ENCODE results near the gene RNF149. TPM values are rescaled to one million over a fixed set of nuclear protein-coding genes. Genes with fewer than 3 reads are reported as not detected.

RNF149 gene
- total RNA-seq, 1 donor, result 73.1 TPM

DNA sequence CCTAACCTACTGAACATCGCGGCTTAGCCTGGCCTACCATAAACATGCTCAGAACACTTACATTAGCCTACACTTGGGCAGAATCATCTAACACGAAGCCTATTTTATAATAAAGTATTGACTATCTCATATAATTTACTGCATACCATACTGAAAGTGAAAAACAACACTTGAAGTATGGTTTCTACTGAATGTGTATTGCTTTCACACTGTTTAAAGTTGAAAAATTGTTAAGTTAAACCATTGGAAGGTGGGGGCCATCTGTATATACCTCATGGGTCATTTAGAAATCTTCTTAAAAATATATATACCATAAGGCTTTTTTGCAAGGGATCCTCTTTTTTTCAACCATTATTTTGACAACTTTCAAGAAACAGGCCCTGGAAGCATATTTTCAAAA, 16.5 kb downstream of the RNF149 start:
- Histone ChIP-seq H3K4me2 (ENCODE audit: insufficient read depth, low read length) (no peak overlapping the region), H3K4me1 (ENCODE audit: insufficient read depth, low read length) (peaks cover 13% of the 10 kb centered on the region), H3K79me2 (ENCODE audit: insufficient read depth, low read length) (peaks cover 37% of the 10 kb centered on the region), H4K20me1 (ENCODE audit: insufficient read depth, low read length) (peaks cover 18% of the 10 kb centered on the region), H3K27ac (ENCODE audit: low read depth, low read length) (no peak overlapping the region), H3K27me3 (ENCODE audit: insufficient read depth, low read length) (no peaks in the 10 kb centered on the region), H2AFZ (ENCODE audit: low read length) (no peak overlapping the region), H3K4me3 (ENCODE audit: insufficient read depth, low read length) (no peak overlapping the region), H3K36me3 (ENCODE audit: insufficient read depth, low read length) (peaks cover 28% of the 10 kb centered on the region), H3K9me3 (ENCODE audit: low read depth, low read length) (no peaks in the 10 kb centered on the region)
- no peak for DNase-seq (ENCODE audit: insufficient read length, low spot score, missing footprints)
- no peak for TF ChIP-seq CTCF (IDR thresholded peaks at IDR 0.05; ENCODE audit: extremely low read depth, low read depth, low read length)

- no peak overlapping the region for H3K4me2 ChIP-seq (ENCODE audit: insufficient read depth, low read length)
- no peak overlapping the region for H2AFZ ChIP-seq (ENCODE audit: low read length)
- H3K36me3 ChIP-seq (ENCODE audit: insufficient read depth, low read length), result peaks cover 38% of the 10 kb centered on the region
- peaks cover 10% of the 10 kb centered on the region for H4K20me1 ChIP-seq (ENCODE audit: insufficient read depth, low read length)
- no peaks in the 10 kb centered on the region for H3K27me3 ChIP-seq (ENCODE audit: insufficient read depth, low read length)
- H3K79me2 ChIP-seq (ENCODE audit: insufficient read depth, low read length), result peaks cover 27% of the 10 kb centered on the region
- no peaks in the 10 kb centered on the region for H3K9me3 ChIP-seq (ENCODE audit: low read depth, low read length)
- TF ChIP-seq CTCF (IDR thresholded peaks at IDR 0.05; ENCODE audit: extremely low read depth, low read depth, low read length), result no peak
- no peak overlapping the region for H3K27ac ChIP-seq (ENCODE audit: low read depth, low read length)
- H3K4me3 ChIP-seq (ENCODE audit: insufficient read depth, low read length), result no peak overlapping the region
- peaks cover 2% of the 10 kb centered on the region for H3K4me1 ChIP-seq (ENCODE audit: insufficient read depth, low read length)
- no peak for DNase-seq (ENCODE audit: insufficient read length, low spot score, missing footprints)
These were observed 17.8 kb downstream of the RNF149 start for GRCh38 chr2:101290711-101291110.

GRCh38 chr2:101287303-101287702, 21.2 kb downstream of the RNF149 start:
- no peak for DNase-seq (ENCODE audit: insufficient read length, low spot score, missing footprints)
- H3K9me3 ChIP-seq (ENCODE audit: low read depth, low read length), result no peaks in the 10 kb centered on the region
- H3K4me2 ChIP-seq (ENCODE audit: insufficient read depth, low read length), result no peak overlapping the region
- no peak overlapping the region for H2AFZ ChIP-seq (ENCODE audit: low read length)
- H3K79me2 ChIP-seq (ENCODE audit: insufficient read depth, low read length), result peaks cover 10% of the 10 kb centered on the region
- H3K27me3 ChIP-seq (ENCODE audit: insufficient read depth, low read length), result no peaks in the 10 kb centered on the region
- no peak overlapping the region for H3K27ac ChIP-seq (ENCODE audit: low read depth, low read length)
- no peak overlapping the region for H3K4me3 ChIP-seq (ENCODE audit: insufficient read depth, low read length)
- H4K20me1 ChIP-seq (ENCODE audit: insufficient read depth, low read length), result no peaks in the 10 kb centered on the region
- peaks cover 42% of the 10 kb centered on the region for H3K36me3 ChIP-seq (ENCODE audit: insufficient read depth, low read length)
- no peaks in the 10 kb centered on the region for H3K4me1 ChIP-seq (ENCODE audit: insufficient read depth, low read length)
- TF ChIP-seq CTCF (IDR thresholded peaks at IDR 0.05; ENCODE audit: extremely low read depth, low read depth, low read length), result no peak

DNA sequence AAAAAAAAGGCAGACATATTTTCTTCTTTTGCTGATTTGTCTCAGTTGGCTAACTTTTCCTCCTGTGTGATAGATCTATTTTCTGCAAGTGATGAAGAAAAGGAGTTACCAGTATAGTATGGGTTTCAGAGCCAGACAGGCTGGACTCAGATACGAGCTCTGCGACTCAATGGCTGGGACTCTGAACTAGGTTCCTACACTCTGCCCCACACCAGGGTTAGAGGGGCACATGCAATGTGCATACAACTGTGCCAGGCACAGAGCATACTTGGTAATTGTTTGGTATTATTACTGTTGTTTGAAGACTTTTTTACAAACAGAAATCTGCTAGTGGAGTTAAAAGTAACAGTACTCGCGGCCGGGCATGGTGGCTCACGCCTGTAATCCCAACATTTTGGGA, 21.8 kb downstream of the RNF149 start:
- H3K27me3 ChIP-seq (ENCODE audit: insufficient read depth, low read length), result no peaks in the 10 kb centered on the region
- TF ChIP-seq CTCF (IDR thresholded peaks at IDR 0.05; ENCODE audit: extremely low read depth, low read depth, low read length), result no peak
- H3K36me3 ChIP-seq (ENCODE audit: insufficient read depth, low read length), result peaks cover 48% of the 10 kb centered on the region
- DNase-seq (ENCODE audit: insufficient read length, low spot score, missing footprints), result no peak
- no peak overlapping the region for H3K4me3 ChIP-seq (ENCODE audit: insufficient read depth, low read length)
- no peaks in the 10 kb centered on the region for H4K20me1 ChIP-seq (ENCODE audit: insufficient read depth, low read length)
- peaks cover 10% of the 10 kb centered on the region for H3K79me2 ChIP-seq (ENCODE audit: insufficient read depth, low read length)
- no peak overlapping the region for H2AFZ ChIP-seq (ENCODE audit: low read length)
- no peak overlapping the region for H3K4me2 ChIP-seq (ENCODE audit: insufficient read depth, low read length)
- H3K4me1 ChIP-seq (ENCODE audit: insufficient read depth, low read length), result no peaks in the 10 kb centered on the region
- no peak overlapping the region for H3K27ac ChIP-seq (ENCODE audit: low read depth, low read length)
- H3K9me3 ChIP-seq (ENCODE audit: low read depth, low read length), result no peaks in the 10 kb centered on the region

All from osteoblast (primary cell).